Activated T-cell treated with anti-CD3 and anti-CD28 coated beads, Interleukin-2, amount 50 U/mL, for 48 hours (primary cell): ENCODE measurements around the gene FZD2.
"Not testable (repeated sequence)": the region's sequence is repeated elsewhere in the genome, so short reads cannot be mapped to it uniquely, and the experiment has no call there.

Experiments
- DNase-seq, 2 experiments: peaks; one replicate each; pipeline ENCODE4 v3.0.0-alpha.2; 2020

FZD2 gene

GRCh38 chr17:44547625-44548267 lies 9.5 kb upstream of the FZD2 start:
- no peak for DNase-seq

DNA sequence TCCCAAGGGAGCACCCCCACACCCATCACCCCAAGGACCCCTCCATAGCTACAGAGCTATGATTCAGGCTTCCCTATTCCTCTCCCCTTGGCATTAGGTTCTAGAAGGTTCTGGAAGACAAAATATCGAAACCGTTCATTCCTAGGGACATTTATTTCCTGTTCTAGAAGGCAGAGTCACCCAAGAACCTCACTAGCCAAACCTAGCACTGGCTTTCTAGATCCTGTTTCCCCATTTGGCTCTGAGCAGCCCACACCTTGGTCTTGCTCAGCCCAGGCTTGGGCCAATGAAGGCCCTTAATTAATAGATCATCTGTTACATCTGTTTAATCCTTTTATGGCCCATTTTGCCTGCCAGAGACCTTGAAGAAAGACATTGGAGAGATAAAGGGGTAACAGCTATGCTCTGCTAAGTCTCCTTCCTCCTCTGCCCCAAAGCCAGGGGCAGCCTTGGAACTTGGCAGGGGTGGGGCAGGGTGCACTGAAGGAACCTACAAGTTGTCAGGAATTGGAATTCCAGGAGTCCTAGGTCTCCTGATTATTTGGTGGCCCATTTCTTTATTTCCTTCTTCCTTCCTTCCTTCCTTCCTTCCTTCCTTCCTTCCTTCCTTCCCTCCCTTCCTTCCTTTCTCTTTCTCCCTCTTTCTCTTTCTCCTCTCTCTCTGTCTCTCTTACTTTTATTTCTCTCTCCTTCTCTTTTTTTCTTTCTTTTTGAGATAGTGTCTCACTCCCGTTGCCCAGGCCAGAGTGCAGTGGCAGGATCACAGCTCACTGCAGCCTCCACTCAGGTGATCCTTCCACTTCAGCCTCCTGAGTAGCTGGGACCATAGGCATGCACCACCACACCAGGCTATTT lies 8.7 kb upstream of the FZD2 start:
- no peak for DNase-seq

GRCh38 chr17:44549686-44550085 lies 7.6 kb upstream of the FZD2 start:
- DNase-seq: no peak

- DNase-seq: no peak
These were observed 4.9 kb upstream of the FZD2 start for GRCh38 chr17:44552361-44552760.

GRCh38 chr17:44555099-44555498 lies 2.2 kb upstream of the FZD2 start:
- no peak for DNase-seq

DNA sequence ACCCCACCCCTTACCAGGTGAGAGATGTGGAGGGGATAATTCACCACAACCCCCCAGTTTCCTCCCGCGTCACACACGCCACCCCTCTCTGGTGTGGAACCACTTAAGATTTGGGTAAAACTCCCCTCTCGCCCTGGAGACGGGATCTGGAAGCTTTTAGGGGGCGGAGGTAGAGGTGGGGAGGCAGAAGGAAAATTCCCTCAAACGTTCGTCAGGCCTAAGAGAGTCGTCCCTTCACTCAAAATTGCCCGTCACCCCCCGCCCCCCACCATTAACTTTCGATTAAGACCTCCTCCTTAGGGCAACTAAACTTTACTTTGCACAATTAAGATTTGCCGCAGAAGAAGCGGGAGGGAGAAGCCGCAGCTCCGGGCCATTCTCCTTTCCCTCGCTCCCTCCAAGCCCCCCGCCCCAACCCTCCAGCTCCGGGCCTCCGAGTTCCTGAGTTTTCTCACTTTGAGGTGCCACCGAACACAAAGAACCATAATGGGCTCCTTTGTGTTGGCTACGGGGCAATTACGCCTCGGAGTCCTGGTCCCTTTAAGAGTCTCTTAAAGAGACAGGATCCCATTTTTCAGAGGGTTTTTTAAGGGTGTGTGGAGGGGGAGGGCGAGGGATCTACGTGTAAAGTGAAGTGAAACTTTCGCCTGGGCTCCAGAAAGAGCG lies 985 bp upstream of the FZD2 start:
- peak in 1 of 2 experiments; percentile 27 for DNase-seq

- peak; percentile 56 to 62 for DNase-seq
These were observed 484 bp downstream of the FZD2 start for GRCh38 chr17:44557651-44558285.

DNA sequence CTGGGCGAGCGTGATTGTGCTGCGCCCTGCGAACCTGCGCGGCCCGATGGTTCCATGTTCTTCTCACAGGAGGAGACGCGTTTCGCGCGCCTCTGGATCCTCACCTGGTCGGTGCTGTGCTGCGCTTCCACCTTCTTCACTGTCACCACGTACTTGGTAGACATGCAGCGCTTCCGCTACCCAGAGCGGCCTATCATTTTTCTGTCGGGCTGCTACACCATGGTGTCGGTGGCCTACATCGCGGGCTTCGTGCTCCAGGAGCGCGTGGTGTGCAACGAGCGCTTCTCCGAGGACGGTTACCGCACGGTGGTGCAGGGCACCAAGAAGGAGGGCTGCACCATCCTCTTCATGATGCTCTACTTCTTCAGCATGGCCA lies 1.0 kb downstream of the FZD2 start:
- DNase-seq: peak in 1 of 2 experiments; percentile 22

DNA sequence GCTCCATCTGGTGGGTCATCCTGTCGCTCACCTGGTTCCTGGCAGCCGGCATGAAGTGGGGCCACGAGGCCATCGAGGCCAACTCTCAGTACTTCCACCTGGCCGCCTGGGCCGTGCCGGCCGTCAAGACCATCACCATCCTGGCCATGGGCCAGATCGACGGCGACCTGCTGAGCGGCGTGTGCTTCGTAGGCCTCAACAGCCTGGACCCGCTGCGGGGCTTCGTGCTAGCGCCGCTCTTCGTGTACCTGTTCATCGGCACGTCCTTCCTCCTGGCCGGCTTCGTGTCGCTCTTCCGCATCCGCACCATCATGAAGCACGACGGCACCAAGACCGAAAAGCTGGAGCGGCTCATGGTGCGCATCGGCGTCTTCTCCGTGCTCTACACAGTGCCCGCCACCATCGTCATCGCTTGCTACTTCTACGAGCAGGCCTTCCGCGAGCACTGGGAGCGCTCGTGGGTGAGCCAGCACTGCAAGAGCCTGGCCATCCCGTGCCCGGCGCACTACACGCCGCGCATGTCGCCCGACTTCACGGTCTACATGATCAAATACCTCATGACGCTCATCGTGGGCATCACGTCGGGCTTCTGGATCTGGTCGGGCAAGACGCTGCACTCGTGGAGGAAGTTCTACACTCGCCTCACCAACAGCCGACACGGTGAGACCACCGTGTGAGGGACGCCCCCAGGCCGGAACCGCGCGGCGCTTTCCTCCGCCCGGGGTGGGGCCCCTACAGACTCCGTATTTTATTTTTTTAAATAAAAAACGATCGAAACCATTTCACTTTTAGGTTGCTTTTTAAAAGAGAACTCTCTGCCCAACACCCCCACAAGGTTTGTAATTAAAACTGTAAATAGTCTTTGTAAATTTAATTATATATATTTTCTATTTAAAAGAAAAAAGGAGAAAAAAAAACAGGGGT lies 1.7 kb downstream of the FZD2 start:
- DNase-seq: no peak

- DNase-seq: no peak
These were observed 2.6 kb downstream of the FZD2 start for GRCh38 chr17:44559634-44560554.

DNA sequence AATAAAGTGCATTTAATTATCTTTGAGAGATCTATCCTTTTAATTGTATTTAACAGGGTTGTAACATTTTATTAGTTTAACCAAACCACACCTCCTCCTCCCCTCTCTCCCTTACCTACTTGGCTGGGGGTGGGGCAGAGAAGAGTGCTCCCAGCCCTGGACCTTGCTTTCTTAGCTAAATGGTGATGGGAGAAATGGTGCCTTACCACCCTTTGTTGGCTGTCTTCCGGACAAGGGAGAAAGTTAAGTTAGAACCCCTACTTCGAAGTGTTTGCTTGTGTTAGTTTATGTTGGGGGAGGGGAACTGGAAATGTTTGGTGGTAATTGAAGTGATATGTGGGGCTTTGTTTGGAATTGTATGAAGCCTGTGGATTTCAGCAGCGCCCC lies 3.9 kb downstream of the FZD2 start:
- DNase-seq: no peak

DNA sequence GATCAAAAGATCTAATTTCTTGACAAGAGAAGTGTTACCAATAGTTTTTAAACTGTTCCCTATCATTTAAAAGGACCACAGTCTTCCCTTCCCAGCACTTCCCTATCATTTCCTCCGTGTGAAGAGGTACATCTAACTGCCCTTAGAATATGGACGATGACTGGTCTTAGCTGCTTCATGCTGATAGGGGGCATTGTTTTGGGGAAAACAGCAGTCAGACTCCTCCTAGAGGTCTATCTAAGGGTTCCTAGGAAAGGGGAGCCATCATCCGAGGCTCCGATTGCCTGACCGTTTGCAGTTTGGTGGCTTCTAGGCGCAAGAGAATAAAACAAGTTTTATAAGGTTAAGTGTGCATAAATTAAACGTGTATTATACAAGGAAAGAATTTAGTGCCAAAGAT lies 7.1 kb downstream of the FZD2 start:
- DNase-seq: no peak

GRCh38 chr17:44565866-44566443 lies 8.7 kb downstream of the FZD2 start:
- DNase-seq: no peak

- DNase-seq: not testable (repeated sequence)
These were observed 11.1 kb downstream of the FZD2 start for GRCh38 chr17:44568311-44568944.

- DNase-seq: no peak
These were observed 11.9 kb downstream of the FZD2 start for GRCh38 chr17:44568945-44569858.

- DNase-seq: no peak
These were observed 15.5 kb downstream of the FZD2 start for GRCh38 chr17:44572801-44573200.

GRCh38 chr17:44575403-44575802 lies 18.1 kb downstream of the FZD2 start:
- DNase-seq: no peak

- DNase-seq: no peak
These were observed 21.7 kb downstream of the FZD2 start for GRCh38 chr17:44578947-44579346.

GRCh38 chr17:44581868-44582267 lies 24.6 kb downstream of the FZD2 start:
- no peak for DNase-seq
